Measurements from ENCODE around the gene LRMDA. TPM values are rescaled to one million over a fixed set of nuclear protein-coding genes. Genes with fewer than 3 reads are reported as not detected.
"Not testable (repeated sequence)": the region's sequence is repeated elsewhere in the genome, so short reads cannot be mapped to it uniquely, and the experiment has no call there.

LRMDA gene
- total RNA-seq, 1 donor from 2014 or later: 5.2 TPM

DNA sequence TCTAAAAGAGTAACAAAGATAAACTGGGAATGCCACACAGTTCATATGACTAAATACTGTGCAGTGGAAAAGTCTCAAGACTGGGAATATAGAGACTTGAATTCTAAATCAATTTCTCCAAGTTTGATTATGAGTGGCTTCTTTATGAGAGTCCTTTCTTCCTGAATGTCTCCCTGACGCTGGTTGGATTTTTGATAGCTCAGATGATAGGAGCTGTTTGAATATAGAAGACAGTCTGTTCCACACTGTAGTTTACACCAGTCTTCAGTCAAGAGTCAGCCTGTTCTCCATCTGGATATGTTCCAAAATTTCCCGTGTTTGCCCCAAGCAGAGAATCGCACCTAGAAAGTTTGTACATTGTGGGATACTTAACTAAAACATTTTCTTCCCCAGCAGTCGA is 173.7 kb downstream of the LRMDA start:
- Mint-ChIP-seq H3K36me3 (no peaks in the 10 kb centered on the region), H3K27me3 (ENCODE audit: insufficient read depth, low read depth) (peaks cover 5% of the 10 kb centered on the region), H3K4me1 (peaks cover 17% of the 10 kb centered on the region), H3K9me3 (no peaks in the 10 kb centered on the region), H3K4me3 (no peak overlapping the region), H3K27ac (no peak overlapping the region)
- DNase-seq (ENCODE audit: low spot score): no peak
- Histone ChIP-seq H3K36me3 (no peaks in the 10 kb centered on the region), H4K20me1 (ENCODE audit: low read depth) (no peaks in the 10 kb centered on the region), H3K27ac (no peak overlapping the region), H3K27me3 (peaks cover 13% of the 10 kb centered on the region), H3K79me2 (ENCODE audit: low read depth) (no peaks in the 10 kb centered on the region), H3K4me1 (peaks cover 13% of the 10 kb centered on the region), H3K4me2 (no peak overlapping the region), H3K9me3 (ENCODE audit: low read depth) (no peaks in the 10 kb centered on the region), H3K4me3 (no peak overlapping the region), H2AFZ (replicated peaks) (no peak overlapping the region), H3K9ac (no peak overlapping the region), H3F3A (ENCODE audit: low read depth) (peaks cover 9% of the 10 kb centered on the region)
- no peak for TF ChIP-seq EZH2phosphoT487 (IDR thresholded peaks at IDR 0.05)
- no peak for TF ChIP-seq EZH2 (IDR thresholded peaks at IDR 0.05)
- TF ChIP-seq, protein P1, sequence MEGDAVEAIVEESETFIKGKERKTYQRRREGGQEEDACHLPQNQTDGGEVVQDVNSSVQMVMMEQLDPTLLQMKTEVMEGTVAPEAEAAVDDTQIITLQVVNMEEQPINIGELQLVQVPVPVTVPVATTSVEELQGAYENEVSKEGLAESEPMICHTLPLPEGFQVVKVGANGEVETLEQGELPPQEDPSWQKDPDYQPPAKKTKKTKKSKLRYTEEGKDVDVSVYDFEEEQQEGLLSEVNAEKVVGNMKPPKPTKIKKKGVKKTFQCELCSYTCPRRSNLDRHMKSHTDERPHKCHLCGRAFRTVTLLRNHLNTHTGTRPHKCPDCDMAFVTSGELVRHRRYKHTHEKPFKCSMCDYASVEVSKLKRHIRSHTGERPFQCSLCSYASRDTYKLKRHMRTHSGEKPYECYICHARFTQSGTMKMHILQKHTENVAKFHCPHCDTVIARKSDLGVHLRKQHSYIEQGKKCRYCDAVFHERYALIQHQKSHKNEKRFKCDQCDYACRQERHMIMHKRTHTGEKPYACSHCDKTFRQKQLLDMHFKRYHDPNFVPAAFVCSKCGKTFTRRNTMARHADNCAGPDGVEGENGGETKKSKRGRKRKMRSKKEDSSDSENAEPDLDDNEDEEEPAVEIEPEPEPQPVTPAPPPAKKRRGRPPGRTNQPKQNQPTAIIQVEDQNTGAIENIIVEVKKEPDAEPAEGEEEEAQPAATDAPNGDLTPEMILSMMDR (IDR thresholded peaks at IDR 0.05): no peak

DNA sequence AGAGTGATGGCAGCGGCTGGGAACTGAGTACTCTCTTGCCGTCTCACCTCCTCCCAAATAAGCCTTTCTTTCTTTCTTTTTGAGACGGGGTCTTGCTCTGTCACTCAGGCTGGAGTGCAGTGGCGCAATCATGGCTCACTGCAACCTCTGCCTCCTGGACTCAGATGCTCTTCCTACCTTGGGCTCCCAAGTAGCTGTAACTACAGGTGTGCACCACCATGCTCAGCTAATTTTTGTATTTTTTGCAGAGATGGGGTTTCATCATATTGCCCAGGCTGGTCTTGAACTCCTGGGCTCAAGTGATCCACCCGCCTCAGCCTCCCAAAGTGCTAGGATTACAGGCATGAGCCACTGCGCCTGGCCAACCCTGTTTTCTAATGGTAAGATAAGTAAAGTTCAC is 174.4 kb downstream of the LRMDA start:
- not testable (repeated sequence) for H3K27me3 Mint-ChIP-seq (ENCODE audit: insufficient read depth, low read depth); H3K4me3 Mint-ChIP-seq

DNA sequence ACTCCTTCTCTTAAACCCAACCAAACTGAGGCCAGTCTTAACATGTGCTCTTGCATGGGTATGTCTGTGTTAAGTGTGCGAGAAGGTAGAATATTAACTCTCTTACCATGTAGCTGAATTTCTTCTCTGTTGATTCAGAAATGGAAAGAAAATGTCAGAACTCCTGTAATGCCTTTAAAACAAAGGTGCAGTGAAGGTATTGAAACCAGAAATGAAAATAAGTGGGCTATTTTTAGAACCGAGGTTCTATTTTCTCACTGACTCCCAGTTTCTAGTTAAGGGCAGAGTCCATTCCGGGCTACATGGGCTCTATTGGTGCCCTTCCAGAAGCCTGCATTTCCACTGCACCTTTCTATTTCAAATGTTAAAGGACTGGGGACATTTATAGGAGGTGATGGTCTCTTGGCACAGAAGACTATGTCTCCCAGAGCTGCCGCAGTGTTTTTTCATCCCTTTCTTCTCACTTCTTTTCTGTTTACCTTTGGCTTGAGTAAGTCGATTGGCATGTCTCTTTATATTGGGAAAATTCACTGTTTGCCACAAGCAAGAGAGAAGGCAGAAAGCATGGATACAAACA is 174.9 kb downstream of the LRMDA start:
- Histone ChIP-seq H3K79me2 (ENCODE audit: low read depth) (no peaks in the 10 kb centered on the region), H3K36me3 (no peaks in the 10 kb centered on the region), H3K9me3 (ENCODE audit: low read depth) (no peaks in the 10 kb centered on the region), H3K4me3 (no peak overlapping the region), H3F3A (ENCODE audit: low read depth) (peaks cover under 1% of the 10 kb centered on the region), H3K27me3 (peaks cover 13% of the 10 kb centered on the region), H3K4me2 (no peak overlapping the region), H3K27ac (no peak overlapping the region), H3K9ac (no peak overlapping the region), H3K4me1 (peaks cover 2% of the 10 kb centered on the region), H2AFZ (replicated peaks) (no peak overlapping the region), H4K20me1 (ENCODE audit: low read depth) (no peaks in the 10 kb centered on the region)
- Mint-ChIP-seq H3K27me3 (ENCODE audit: insufficient read depth, low read depth) (peaks cover 4% of the 10 kb centered on the region), H3K27ac (no peak overlapping the region), H3K4me1 (peaks cover 5% of the 10 kb centered on the region), H3K9me3 (no peaks in the 10 kb centered on the region), H3K36me3 (no peaks in the 10 kb centered on the region), H3K4me3 (no peak overlapping the region)
- TF ChIP-seq EZH2phosphoT487 (IDR thresholded peaks at IDR 0.05) (no peak), EZH2 (IDR thresholded peaks at IDR 0.05) (no peak)
- TF ChIP-seq, protein P1 (IDR thresholded peaks at IDR 0.05): no peak
- DNase-seq (ENCODE audit: low spot score): no peak

More for the DNA sequence above, 174.4 kb downstream of the LRMDA start:
- H4K20me1 ChIP-seq (ENCODE audit: low read depth); H3F3A ChIP-seq (ENCODE audit: low read depth); H3K27ac Mint-ChIP-seq; H2AFZ ChIP-seq (replicated peaks); H3K4me1 Mint-ChIP-seq; H3K4me1 ChIP-seq; H3K4me2 ChIP-seq; H3K27ac ChIP-seq; H3K9me3 Mint-ChIP-seq; H3K9ac ChIP-seq; DNase-seq (ENCODE audit: low spot score); H3K4me3 ChIP-seq; H3K79me2 ChIP-seq (ENCODE audit: low read depth); H3K36me3 ChIP-seq; H3K9me3 ChIP-seq (ENCODE audit: low read depth); H3K36me3 Mint-ChIP-seq: not testable (repeated sequence)
- H3K27me3 ChIP-seq: peaks cover 13% of the 10 kb centered on the region

DNA sequence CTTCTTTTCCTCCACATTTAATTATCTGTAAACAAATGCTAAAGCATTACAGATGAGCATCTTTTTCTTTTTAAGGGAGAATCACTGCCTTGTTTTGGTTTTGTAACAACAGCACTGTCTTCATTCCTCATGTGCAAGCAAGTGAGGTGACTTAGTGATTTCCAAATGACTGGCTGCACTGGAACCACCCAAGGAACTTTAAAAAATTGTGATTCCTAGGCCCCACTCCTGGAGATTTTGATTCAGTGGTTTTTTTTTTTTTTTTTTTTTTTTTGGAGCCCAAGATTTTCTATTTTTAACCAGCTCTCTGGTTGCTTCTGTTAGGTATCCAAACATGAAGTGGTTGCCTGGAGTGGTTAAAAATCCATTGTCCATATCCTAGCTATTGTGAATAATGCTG is 176.2 kb downstream of the LRMDA start:
- no peaks in the 10 kb centered on the region for H3K36me3 Mint-ChIP-seq
- Histone ChIP-seq H3K79me2 (ENCODE audit: low read depth) (no peaks in the 10 kb centered on the region), H4K20me1 (ENCODE audit: low read depth) (no peaks in the 10 kb centered on the region), H2AFZ (replicated peaks) (no peak overlapping the region), H3K9me3 (ENCODE audit: low read depth) (no peaks in the 10 kb centered on the region), H3K36me3 (no peaks in the 10 kb centered on the region), H3K9ac (no peak overlapping the region), H3K27ac (no peak overlapping the region), H3K4me2 (no peak overlapping the region), H3K4me1 (peaks cover 13% of the 10 kb centered on the region), H3F3A (ENCODE audit: low read depth) (no peaks in the 10 kb centered on the region), H3K27me3 (peaks cover 5% of the 10 kb centered on the region), H3K4me3 (no peak overlapping the region)
- TF ChIP-seq EZH2 (IDR thresholded peaks at IDR 0.05) (no peak), EZH2phosphoT487 (IDR thresholded peaks at IDR 0.05) (no peak)
- TF ChIP-seq, protein P1 (IDR thresholded peaks at IDR 0.05): no peak
- no peak for DNase-seq (ENCODE audit: low spot score)
- H3K27ac Mint-ChIP-seq: no peak overlapping the region
- H3K4me3 Mint-ChIP-seq: no peak overlapping the region
- no peaks in the 10 kb centered on the region for H3K9me3 Mint-ChIP-seq
- H3K4me1 Mint-ChIP-seq: peaks cover 10% of the 10 kb centered on the region
- peaks cover 7% of the 10 kb centered on the region for H3K27me3 Mint-ChIP-seq (ENCODE audit: insufficient read depth, low read depth)

Data from neural progenitor cell (in vitro differentiated cells).